ENCODE results near the gene HIC2.
"Not testable (repeated sequence)": the region's sequence is repeated elsewhere in the genome, so short reads cannot be mapped to it uniquely, and the experiment has no call there.

GRCh38 chr22:21375880-21376279, 41.3 kb upstream of the HIC2 start:
- TF ChIP-seq, protein P1, sequence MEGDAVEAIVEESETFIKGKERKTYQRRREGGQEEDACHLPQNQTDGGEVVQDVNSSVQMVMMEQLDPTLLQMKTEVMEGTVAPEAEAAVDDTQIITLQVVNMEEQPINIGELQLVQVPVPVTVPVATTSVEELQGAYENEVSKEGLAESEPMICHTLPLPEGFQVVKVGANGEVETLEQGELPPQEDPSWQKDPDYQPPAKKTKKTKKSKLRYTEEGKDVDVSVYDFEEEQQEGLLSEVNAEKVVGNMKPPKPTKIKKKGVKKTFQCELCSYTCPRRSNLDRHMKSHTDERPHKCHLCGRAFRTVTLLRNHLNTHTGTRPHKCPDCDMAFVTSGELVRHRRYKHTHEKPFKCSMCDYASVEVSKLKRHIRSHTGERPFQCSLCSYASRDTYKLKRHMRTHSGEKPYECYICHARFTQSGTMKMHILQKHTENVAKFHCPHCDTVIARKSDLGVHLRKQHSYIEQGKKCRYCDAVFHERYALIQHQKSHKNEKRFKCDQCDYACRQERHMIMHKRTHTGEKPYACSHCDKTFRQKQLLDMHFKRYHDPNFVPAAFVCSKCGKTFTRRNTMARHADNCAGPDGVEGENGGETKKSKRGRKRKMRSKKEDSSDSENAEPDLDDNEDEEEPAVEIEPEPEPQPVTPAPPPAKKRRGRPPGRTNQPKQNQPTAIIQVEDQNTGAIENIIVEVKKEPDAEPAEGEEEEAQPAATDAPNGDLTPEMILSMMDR (IDR thresholded peaks at IDR 0.05; ENCODE audit: low read depth, low read length): not testable (repeated sequence)
- not testable (repeated sequence) for TF ChIP-seq EZH2phosphoT487 (IDR thresholded peaks at IDR 0.05; ENCODE audit: low read depth)

Data from OCI-LY3 (cell line).